22Rv1 (cell line): Measurements from ENCODE around the gene MRS2.

Experiments
- CTCF ChIP-seq: fragments of 450-650 bp; IDR thresholded peaks from 2 replicates; pipeline ENCODE4 v1.5.1; 2017; ENCODE audit warnings: mild to moderate bottlenecking
- ZFX ChIP-seq: fragments of 450-650 bp; IDR thresholded peaks from 2 replicates; pipeline ENCODE4 v1.6.1; 2017; ENCODE audit warnings: antibody characterized with exemption, borderline replicate concordance

- TF ChIP-seq CTCF (no peak), ZFX (no peak)
Observed at GRCh38 chr6:24394061-24394779, 8.5 kb upstream of the MRS2 start.
